Upper lobe of left lung (tissue), 6 donors: ENCODE data around the gene ZSWIM1. TPM values are rescaled to one million over a fixed set of nuclear protein-coding genes. Genes with fewer than 3 reads are reported as not detected.

Experiments
- ATAC-seq, 2 donors: fragments of 200-7000 bp; cut with Tn5 transposase; one replicate each; pipeline ENCODE4 v1.9.1; 2022; ENCODE audit warnings: mild to moderate bottlenecking in 2 of 2, moderate library complexity in 2 of 2; ENCODE audit not compliant: low FRiP score in 2 of 2
- DNase-seq, 2 donors: peaks; one replicate each; pipeline ENCODE4 v3.0.0-alpha.2; 2019 to 2020
- H3K27ac ChIP-seq, 4 donors: fragments of 200-600 bp; sonication (generic); one replicate each; pipeline ENCODE4 v1.5.1; 2016 to 2019
- H3K27me3 ChIP-seq, 4 donors: fragments of 200-600 bp; sonication (generic); one replicate each; pipeline ENCODE4 v1.5.1; 2017 to 2019
- H3K36me3 ChIP-seq, 4 donors: fragments of 200-600 bp; sonication (generic); one replicate each; pipeline ENCODE4 v1.5.1; 2016 to 2019
- H3K4me1 ChIP-seq, 4 donors: fragments of 200-600 bp; sonication (generic); one replicate each; pipeline ENCODE4 v1.5.1; 2018 to 2019
- H3K4me3 ChIP-seq, 4 donors: fragments of 200-600 bp; sonication (generic); one replicate each; pipeline ENCODE4 v1.5.1; 2017 to 2019; ENCODE audit warnings: mild to moderate bottlenecking in 2 of 4, moderate library complexity in 1 of 4
- H3K9me3 ChIP-seq, 4 donors: fragments of 200-600 bp; sonication (generic); one replicate each; pipeline ENCODE4 v1.5.1; 2018 to 2019
- EP300 ChIP-seq, 4 donors: sonication (generic); formaldehyde crosslinking; IDR thresholded peaks; one replicate each; pipeline ENCODE4 v1.5.1; 2017; ENCODE audit warnings: antibody characterized with exemption in 4 of 4, control low read depth in 2 of 4
- POLR2A ChIP-seq, 4 donors: fragments of 450-650 bp; IDR thresholded peaks; one replicate each; pipeline ENCODE4 v1.5.1; 2016 to 2017; ENCODE audit warnings: antibody characterized with exemption in 4 of 4, mild to moderate bottlenecking in 2 of 4
- POLR2AphosphoS5 ChIP-seq, 2 donors: sonication (generic); formaldehyde crosslinking; IDR thresholded peaks; one replicate each; pipeline ENCODE4 v1.5.1; 2017; ENCODE audit warnings: antibody characterized with exemption in 2 of 2
- WGBS, 2 donors: methylation state at CpG; one replicate each; pipeline ENCODE4 v1.1.5; 2017 to 2018; 5-methylcytosine and 5-hydroxymethylcytosine counted together
- total RNA-seq, 6 donors: library from RNA; depleted of rRNA in 4 of 6; stranded (reverse); fragments of >200 nt in 4 of 6; gene quantifications; one replicate each; pipeline versions ENCODE4 v1.1.0 to v1.2.1, GENCODE V29; 2016 to 2021
- TF ChIP-seq, protein P1 (sequence below), 6 experiments: fragments of 450-650 bp in 4 of 6; fragments of 200-600 bp in 2 of 6; sonication (generic) in 2 of 6; IDR thresholded peaks; one replicate each; pipeline ENCODE4 v1.5.1; 2016 to 2019; ENCODE audit warnings: antibody characterized with exemption in 6 of 6
- donor health status: DM: no; HTN: no; CAD: no; lungs with moderate emphysema.
- donor health status: DM: no; HTN: yes; CAD: no; lungs with severe emphysema.

ZSWIM1 gene
- total RNA-seq, 6 donors from 2014 or later = 4.2 to 9.7 (median 8.6) TPM

- H3K27ac ChIP-seq = peak overlapping the region; percentile 59 to 91 (median 80)
- H3K4me3 ChIP-seq = peak overlapping the region in 3 of 4 donors; percentile 90 to 96 (median 90)
- no peak for TF ChIP-seq EP300 (IDR thresholded peaks at IDR 0.05)
- TF ChIP-seq POLR2A (IDR thresholded peaks at IDR 0.05) = no peak
- no peak for TF ChIP-seq POLR2AphosphoS5 (IDR thresholded peaks at IDR 0.05)
- TF ChIP-seq, protein P1, sequence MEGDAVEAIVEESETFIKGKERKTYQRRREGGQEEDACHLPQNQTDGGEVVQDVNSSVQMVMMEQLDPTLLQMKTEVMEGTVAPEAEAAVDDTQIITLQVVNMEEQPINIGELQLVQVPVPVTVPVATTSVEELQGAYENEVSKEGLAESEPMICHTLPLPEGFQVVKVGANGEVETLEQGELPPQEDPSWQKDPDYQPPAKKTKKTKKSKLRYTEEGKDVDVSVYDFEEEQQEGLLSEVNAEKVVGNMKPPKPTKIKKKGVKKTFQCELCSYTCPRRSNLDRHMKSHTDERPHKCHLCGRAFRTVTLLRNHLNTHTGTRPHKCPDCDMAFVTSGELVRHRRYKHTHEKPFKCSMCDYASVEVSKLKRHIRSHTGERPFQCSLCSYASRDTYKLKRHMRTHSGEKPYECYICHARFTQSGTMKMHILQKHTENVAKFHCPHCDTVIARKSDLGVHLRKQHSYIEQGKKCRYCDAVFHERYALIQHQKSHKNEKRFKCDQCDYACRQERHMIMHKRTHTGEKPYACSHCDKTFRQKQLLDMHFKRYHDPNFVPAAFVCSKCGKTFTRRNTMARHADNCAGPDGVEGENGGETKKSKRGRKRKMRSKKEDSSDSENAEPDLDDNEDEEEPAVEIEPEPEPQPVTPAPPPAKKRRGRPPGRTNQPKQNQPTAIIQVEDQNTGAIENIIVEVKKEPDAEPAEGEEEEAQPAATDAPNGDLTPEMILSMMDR (IDR thresholded peaks at IDR 0.05) = no peak
- WGBS, 2 donors = 79 to 81% methylated on average over 9 of the region's 9 CpGs
- DNase-seq = peak in 1 of 2 donors; percentile 40
- H3K27me3 ChIP-seq = no peaks in the 10 kb centered on the region
- peaks cover 23 to 35% (median 28%) of the 10 kb centered on the region in 4 donors for H3K4me1 ChIP-seq
- H3K9me3 ChIP-seq = no peaks in the 10 kb centered on the region
- no peak for ATAC-seq
- H3K36me3 ChIP-seq = peaks cover 16 to 46% (median 41%) of the 10 kb centered on the region in 4 donors
Observed at GRCh38 chr20:45892049-45892825, 11.2 kb downstream of the ZSWIM1 start.

DNA sequence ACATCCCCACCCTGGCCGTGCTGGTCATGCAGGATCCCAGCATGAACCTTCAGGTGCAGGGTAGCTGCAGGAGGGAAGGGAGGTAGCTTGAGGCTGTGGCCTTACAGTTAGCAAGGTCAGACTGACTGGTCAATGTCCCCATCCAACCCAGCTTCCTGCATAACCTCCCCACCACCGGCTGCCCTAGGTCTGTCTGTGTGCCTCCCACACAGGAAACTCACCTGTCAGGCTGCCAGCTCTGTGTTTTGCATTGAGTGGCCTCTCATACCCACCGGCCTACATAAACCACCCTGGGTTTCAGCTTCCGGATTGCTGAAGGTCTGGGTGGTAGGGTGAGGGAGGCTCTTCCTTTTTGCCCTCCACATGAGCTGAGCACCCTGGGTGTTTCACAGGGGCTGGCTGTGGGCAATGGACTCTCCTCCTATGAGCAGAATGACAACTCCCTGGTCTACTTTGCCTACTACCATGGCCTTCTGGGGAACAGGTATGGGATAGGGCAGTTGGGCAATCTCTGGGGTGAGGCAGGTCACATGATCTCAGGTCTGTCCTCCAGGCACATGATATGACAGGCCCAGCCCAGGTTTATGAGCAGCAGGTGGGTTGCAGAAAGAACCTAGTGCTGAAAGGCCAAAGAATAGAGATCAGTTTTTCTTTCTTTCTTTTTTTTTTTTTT, 11.9 kb downstream of the ZSWIM1 start:
- no peaks in the 10 kb centered on the region for H3K9me3 ChIP-seq
- peak overlapping the region in 1 of 4 donors; percentile 90 for H3K4me3 ChIP-seq
- peak overlapping the region in 3 of 4 donors; percentile 35 to 91 (median 59) for H3K27ac ChIP-seq
- peaks cover 23 to 35% (median 28%) of the 10 kb centered on the region in 4 donors for H3K4me1 ChIP-seq
- TF ChIP-seq, protein P1 (IDR thresholded peaks at IDR 0.05) = no peak
- TF ChIP-seq POLR2A (IDR thresholded peaks at IDR 0.05) = peak in 1 of 4 donors; percentile 33
- H3K27me3 ChIP-seq = no peaks in the 10 kb centered on the region
- peaks cover 19 to 51% (median 48%) of the 10 kb centered on the region in 4 donors for H3K36me3 ChIP-seq
- ATAC-seq (no peak), DNase-seq (no peak)
- 56 to 59% methylated on average over 2 to 4 of the region's 4 CpGs for WGBS, 2 donors

- Histone ChIP-seq H3K9me3 (no peaks in the 10 kb centered on the region), H3K36me3 (peaks cover 19 to 60% (median 57%) of the 10 kb centered on the region in 4 donors)
- 91 to 96% methylated on average over 4 of the region's 4 CpGs for WGBS, 2 donors
Observed at GRCh38 chr20:45893831-45894230, 12.8 kb downstream of the ZSWIM1 start.

DNA sequence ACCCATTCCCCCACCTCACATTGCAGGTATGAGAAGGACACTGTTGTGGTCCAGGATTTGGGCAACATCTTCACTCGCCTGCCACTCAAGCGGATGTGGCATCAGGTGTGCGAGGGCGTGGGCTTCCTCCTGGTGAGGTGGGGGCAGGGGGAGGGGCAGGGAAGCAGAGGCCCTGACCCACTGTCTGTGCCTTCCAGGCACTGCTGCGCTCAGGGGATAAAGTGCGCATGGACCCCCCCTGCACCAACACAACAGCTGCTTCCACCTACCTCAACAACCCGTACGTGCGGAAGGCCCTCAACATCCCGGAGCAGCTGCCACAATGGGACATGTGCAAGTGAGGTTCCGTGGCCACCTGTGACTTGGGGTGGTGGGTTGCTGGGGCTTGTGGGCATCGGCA, 13.8 kb downstream of the ZSWIM1 start:
- ATAC-seq = no peak
- Histone ChIP-seq H3K4me1 (peaks cover 18 to 33% (median 26%) of the 10 kb centered on the region in 4 donors), H3K36me3 (peaks cover 19 to 69% (median 63%) of the 10 kb centered on the region in 4 donors), H3K27me3 (no peaks in the 10 kb centered on the region), H3K9me3 (no peaks in the 10 kb centered on the region), H3K27ac (no peak overlapping the region), H3K4me3 (no peak overlapping the region)
- no peak for TF ChIP-seq EP300 (IDR thresholded peaks at IDR 0.05)
- TF ChIP-seq POLR2A (IDR thresholded peaks at IDR 0.05) = peak in 1 of 4 donors; percentile 45
- DNase-seq = no peak
- 89% methylated on average over 7 to 12 of the region's 12 CpGs for WGBS, 2 donors

More at GRCh38 chr20:45893831-45894230, 12.8 kb downstream of the ZSWIM1 start:
- H3K27ac ChIP-seq = no peak overlapping the region
- DNase-seq (no peak), ATAC-seq (no peak)
- peaks cover 23 to 35% (median 28%) of the 10 kb centered on the region in 4 donors for H3K4me1 ChIP-seq
- TF ChIP-seq POLR2A (IDR thresholded peaks at IDR 0.05) (no peak), POLR2AphosphoS5 (IDR thresholded peaks at IDR 0.05) (no peak), EP300 (IDR thresholded peaks at IDR 0.05) (no peak)
- TF ChIP-seq, protein P1 (IDR thresholded peaks at IDR 0.05) = no peak
- no peak overlapping the region for H3K4me3 ChIP-seq
- H3K27me3 ChIP-seq = no peaks in the 10 kb centered on the region

DNA sequence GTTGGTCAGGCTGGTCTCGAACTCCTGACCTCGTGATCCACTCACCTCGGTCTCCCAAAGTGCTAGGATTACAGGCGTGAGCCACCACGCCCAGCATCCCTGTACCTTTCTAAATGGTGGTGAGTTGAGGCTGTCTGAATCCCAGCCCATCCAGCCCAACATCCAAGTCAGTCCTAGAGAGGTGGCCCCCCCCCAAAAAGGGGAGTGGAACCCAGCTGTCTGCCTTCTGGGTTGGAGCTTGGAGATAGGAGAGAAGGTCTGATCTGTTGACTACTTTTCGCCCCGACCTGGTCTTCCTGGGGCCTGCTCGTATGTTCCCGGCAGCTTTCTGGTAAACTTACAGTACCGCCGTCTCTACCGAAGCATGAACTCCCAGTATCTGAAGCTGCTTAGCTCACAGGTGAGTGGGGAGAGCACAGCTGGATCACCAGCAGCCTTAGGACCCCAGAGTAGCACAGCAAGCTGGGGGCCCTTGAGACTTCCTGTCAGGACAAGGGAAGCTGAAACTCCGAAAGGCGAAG, 15.7 kb downstream of the ZSWIM1 start:
- peak in 1 of 4 donors; percentile 6 for TF ChIP-seq POLR2A (IDR thresholded peaks at IDR 0.05)
- no peak for TF ChIP-seq EP300 (IDR thresholded peaks at IDR 0.05)
- DNase-seq (no peak), ATAC-seq (no peak)
- H3K27ac ChIP-seq = no peak overlapping the region
- peaks cover 15 to 18% (median 16%) of the 10 kb centered on the region in 4 donors for H3K4me1 ChIP-seq
- no peak overlapping the region for H3K4me3 ChIP-seq
- H3K9me3 ChIP-seq = no peaks in the 10 kb centered on the region
- peaks cover 22 to 77% (median 63%) of the 10 kb centered on the region in 4 donors for H3K36me3 ChIP-seq
- 95 to 96% methylated on average over 12 to 14 of the region's 14 CpGs for WGBS, 2 donors
- H3K27me3 ChIP-seq = no peaks in the 10 kb centered on the region
